Activated CD8-positive, alpha-beta memory T cell treated with anti-CD3 and anti-CD28 coated beads, Interleukin-2, amount 50 U/mL, for 4 hours (primary cell): ENCODE data around the gene ADAMTS14.
"Not testable (repeated sequence)": the region's sequence is repeated elsewhere in the genome, so short reads cannot be mapped to it uniquely, and the experiment has no call there.

Source experiments
- DNase-seq: peaks from one replicate; pipeline ENCODE4 v3.0.0-alpha.2; 2020

ADAMTS14 gene

GRCh38 chr10:70756700-70757360 is 84.5 kb downstream of the ADAMTS14 start:
- no peak for DNase-seq

- DNase-seq, result no peak
Measured at GRCh38 chr10:70757856-70758255, 85.5 kb downstream of the ADAMTS14 start.

GRCh38 chr10:70758757-70759514 is 86.6 kb downstream of the ADAMTS14 start:
- DNase-seq, result peak; percentile 72

GRCh38 chr10:70759781-70760180 is 87.5 kb downstream of the ADAMTS14 start:
- no peak for DNase-seq

- no peak for DNase-seq
Measured at GRCh38 chr10:70760271-70760787, 88.0 kb downstream of the ADAMTS14 start.

GRCh38 chr10:70761031-70761601 is 88.8 kb downstream of the ADAMTS14 start:
- DNase-seq, result no peak

- no peak for DNase-seq
Measured at GRCh38 chr10:70761727-70762350, 89.5 kb downstream of the ADAMTS14 start.

GRCh38 chr10:70762441-70763175 is 90.3 kb downstream of the ADAMTS14 start:
- no peak for DNase-seq

- no peak for DNase-seq
Measured at GRCh38 chr10:70763567-70763966, 91.3 kb downstream of the ADAMTS14 start.

- DNase-seq, result peak; percentile 2
Measured at GRCh38 chr10:70765794-70766594, 93.7 kb downstream of the ADAMTS14 start.

GRCh38 chr10:70768026-70768685 is 95.8 kb downstream of the ADAMTS14 start:
- not testable (repeated sequence) for DNase-seq

GRCh38 chr10:70769121-70769520 is 96.8 kb downstream of the ADAMTS14 start:
- DNase-seq, result no peak

GRCh38 chr10:70770001-70770400 is 97.7 kb downstream of the ADAMTS14 start:
- no peak for DNase-seq

GRCh38 chr10:70770516-70770915 is 98.2 kb downstream of the ADAMTS14 start:
- not testable (repeated sequence) for DNase-seq

GRCh38 chr10:70771311-70772194 is 99.2 kb downstream of the ADAMTS14 start:
- DNase-seq, result no peak

- DNase-seq, result peak; percentile 10
Measured at GRCh38 chr10:70772627-70773026, 100.3 kb downstream of the ADAMTS14 start.

- DNase-seq, result no peak
Measured at GRCh38 chr10:70773461-70773860, 101.2 kb downstream of the ADAMTS14 start.

GRCh38 chr10:70773965-70774809 is 101.9 kb downstream of the ADAMTS14 start:
- DNase-seq, result peak; percentile 13
